Upper lobe of left lung (tissue), 4 donors: ENCODE measurements around the gene E2F7.

ENCODE experiments used
- CTCF ChIP-seq, 6 experiments: fragments of 450-650 bp in 4 of 6; fragments of 200-600 bp in 2 of 6; sonication (generic) in 2 of 6; IDR thresholded peaks; one replicate each; pipeline ENCODE4 v1.5.1; 2016 to 2019; ENCODE audit warnings: antibody characterized with exemption in 6 of 6
- POLR2A ChIP-seq, 4 donors: fragments of 450-650 bp; IDR thresholded peaks; one replicate each; pipeline ENCODE4 v1.5.1; 2016 to 2017; ENCODE audit warnings: antibody characterized with exemption in 4 of 4, mild to moderate bottlenecking in 2 of 4
- POLR2AphosphoS5 ChIP-seq, 2 donors: sonication (generic); formaldehyde crosslinking; IDR thresholded peaks; one replicate each; pipeline ENCODE4 v1.5.1; 2017; ENCODE audit warnings: antibody characterized with exemption in 2 of 2

GRCh38 chr12:77065361-77066204, at the start of gene E2F7:
- TF ChIP-seq POLR2AphosphoS5 (IDR thresholded peaks at IDR 0.05): no peak
- TF ChIP-seq POLR2A (IDR thresholded peaks at IDR 0.05): no peak
- no peak for TF ChIP-seq CTCF (IDR thresholded peaks at IDR 0.05)
